Thyroid gland (tissue), 4 donors: Measurements from ENCODE around the gene SMC2.

Source experiments
- CTCF ChIP-seq, 6 experiments: fragments of 200-600 bp in 3 of 6; fragments of 450-650 bp in 3 of 6; sonication (generic) in 3 of 6; IDR thresholded peaks; one replicate each; pipeline ENCODE4 v1.5.1; 2016 to 2019; ENCODE audit warnings: antibody characterized with exemption in 6 of 6, mild to moderate bottlenecking in 2 of 6, inconsistent platforms in 1 of 6, moderate library complexity in 1 of 6
- POLR2A ChIP-seq, 2 donors: fragments of 450-650 bp; IDR thresholded peaks; one replicate each; pipeline ENCODE4 v1.6.1; 2017; ENCODE audit warnings: antibody characterized with exemption in 2 of 2, mild to moderate bottlenecking in 2 of 2, moderate library complexity in 1 of 2

- TF ChIP-seq CTCF (IDR thresholded peaks at IDR 0.05) (no peak), POLR2A (IDR thresholded peaks at IDR 0.05) (no peak)
Observed at GRCh38 chr9:104143550-104143910, 49.4 kb downstream of the SMC2 start.
